Heart left ventricle (tissue), 13 donors: ENCODE measurements around the gene LETM1.

Experiments used
- CTCF ChIP-seq, 12 donors: fragments of 200-600 bp; sonication (generic) in 4 of 12; IDR thresholded peaks; one replicate each; pipeline versions ENCODE4 v1.5.0 to v1.8.0; 2018 to 2022; ENCODE audit warnings: antibody characterized with exemption in 12 of 12, mild to moderate bottlenecking in 5 of 12
- POLR2A ChIP-seq, 2 donors: fragments of 450-650 bp; IDR thresholded peaks; one replicate each; pipeline ENCODE4 v1.6.1; 2017; ENCODE audit warnings: antibody characterized with exemption in 2 of 2, mild to moderate bottlenecking in 2 of 2, moderate library complexity in 2 of 2
- donor health status: ischemic (EF 13 %, LVEDD 7.1; RV severe dilation, severe dysfunction).
- donor health status: DM: no; HTN: yes; CAD: no.
- donor health status: DM: no; HTN: no; CAD: no.
- donor health status: ischemic (EF 25% LVEDD 6.9; RV normal size, moderate dysfunction).
- donor health status: ischemic (EF 25% LVEDD 5.7; RV mildly dilated, moderate dysfunction).
- donor health status: ischemic (EF 35%, LVEDD 5.7; RV mildly dilated, moderate dysfunction).
- donor health status: nonischemic (EF 11% LVEDD 7.7; RV severe dilation, severe dysfunction).
- donor health status: DM: yes; HTN: yes; CAD: no.
- donor health status: PGD.
- donor health status: ischemic (EF 29% LVEDD 5.4; RV normal size, mild dysfunction).
- donor health status: nonischemic (EF 23%, LVEDD 6.1; RV moderate dilation, normal function).

GRCh38 chr4:1833307-1834046, 22.5 kb downstream of the LETM1 start:
- TF ChIP-seq CTCF (IDR thresholded peaks at IDR 0.05): no peak
- no peak for TF ChIP-seq POLR2A (IDR thresholded peaks at IDR 0.05)
